Right lobe of liver (tissue), 6 donors: Measurements from ENCODE around the gene CCDC141. TPM values are rescaled to one million over a fixed set of nuclear protein-coding genes. Genes with fewer than 3 reads are reported as not detected.

Experiments
- ATAC-seq, 4 donors: fragments of 200-7000 bp; cut with Tn5 transposase; one replicate each; pipeline ENCODE4 v1.9.1; 2020; ENCODE audit warnings: mild to moderate bottlenecking in 4 of 4, moderate library complexity in 4 of 4
- DNase-seq, 3 donors: peaks; one replicate each; pipeline ENCODE4 v3.0.0-alpha.2; 2020
- H3K27ac ChIP-seq, 3 donors: fragments of 200-600 bp; one replicate each; pipeline ENCODE4 v1.8.0; 2022
- H3K27me3 ChIP-seq, 2 donors: fragments of 200-600 bp; one replicate each; pipeline ENCODE4 v1.8.0; 2022
- H3K36me3 ChIP-seq, 4 donors: fragments of 200-600 bp; sonication (generic) in 1 of 4; one replicate each; pipeline versions ENCODE4 v1.5.1 to v1.8.0; 2017 to 2022; ENCODE audit warnings: control low read depth in 1 of 4
- H3K4me1 ChIP-seq, 4 donors: fragments of 200-600 bp; sonication (generic) in 1 of 4; one replicate each; pipeline versions ENCODE4 v1.5.1 to v1.8.0; 2017 to 2022; ENCODE audit warnings: control low read depth in 1 of 4
- H3K4me3 ChIP-seq, 3 donors: fragments of 200-600 bp; one replicate each; pipeline ENCODE4 v1.8.0; 2022
- H3K9me3 ChIP-seq, 4 donors: fragments of 200-600 bp; sonication (generic) in 1 of 4; one replicate each; pipeline versions ENCODE4 v1.5.1 to v1.8.0; 2017 to 2022; ENCODE audit warnings: control low read depth in 1 of 4
- POLR2A ChIP-seq: fragments of 450-650 bp; IDR thresholded peaks from one replicate; pipeline ENCODE4 v1.6.1; 2017; ENCODE audit warnings: antibody characterized with exemption, mild to moderate bottlenecking
- WGBS: methylation state at CpG from one replicate; pipeline ENCODE4 v1.1.6; 2018; ENCODE audit warnings: low coverage, low lambda C conversion rate; ENCODE audit not compliant: insufficient coverage; ENCODE audit errors: missing lambda C conversion rate; 5-methylcytosine and 5-hydroxymethylcytosine counted together
- intact Hi-C, 2 donors: fragments of 100-400 bp; cut with DNase I; formaldehyde crosslinking; loops; one replicate each; pipeline versions ENCODE4 v1.11.2 to v1.14.1; 2022
- long read RNA-seq: library from polyadenylated mRNA; unstranded; transcript quantifications from one replicate; pipeline ENCODE4 v2.0.0, GENCODE V29; 2019
- total RNA-seq, 6 experiments: library from RNA; depleted of rRNA in 2 of 6; stranded (reverse); fragments of >200 nt in 2 of 6; fragmentation: NEBNext Ultra II Directional in 3 of 6; extraction: Animal tissue kit (Norgen Biotek cat#: 25700) in 3 of 6; gene quantifications; one replicate each; pipeline versions ENCODE4 v1.1.0 to v1.2.4, GENCODE V29; 2016 to 2023
- TF ChIP-seq, protein P1 (sequence below), 4 donors: fragments of 200-600 bp in 3 of 4; fragments of 450-650 bp in 1 of 4; IDR thresholded peaks; one replicate each; pipeline versions ENCODE4 v1.5.1 to v1.8.0; 2016 to 2022; ENCODE audit warnings: antibody characterized with exemption in 4 of 4, mild to moderate bottlenecking in 2 of 4
- donor health status: DM: no; HTN: yes; CAD: no.
- donor health status: DM: no; HTN: no; CAD: no.
- donor health status: DM: no; HTN: no; CAD: no.
- donor health status: DM: no; HTN: yes; CAD: no.
- donor health status: DM: no; HTN: yes; CAD: no.

The CCDC141 gene, protein sequence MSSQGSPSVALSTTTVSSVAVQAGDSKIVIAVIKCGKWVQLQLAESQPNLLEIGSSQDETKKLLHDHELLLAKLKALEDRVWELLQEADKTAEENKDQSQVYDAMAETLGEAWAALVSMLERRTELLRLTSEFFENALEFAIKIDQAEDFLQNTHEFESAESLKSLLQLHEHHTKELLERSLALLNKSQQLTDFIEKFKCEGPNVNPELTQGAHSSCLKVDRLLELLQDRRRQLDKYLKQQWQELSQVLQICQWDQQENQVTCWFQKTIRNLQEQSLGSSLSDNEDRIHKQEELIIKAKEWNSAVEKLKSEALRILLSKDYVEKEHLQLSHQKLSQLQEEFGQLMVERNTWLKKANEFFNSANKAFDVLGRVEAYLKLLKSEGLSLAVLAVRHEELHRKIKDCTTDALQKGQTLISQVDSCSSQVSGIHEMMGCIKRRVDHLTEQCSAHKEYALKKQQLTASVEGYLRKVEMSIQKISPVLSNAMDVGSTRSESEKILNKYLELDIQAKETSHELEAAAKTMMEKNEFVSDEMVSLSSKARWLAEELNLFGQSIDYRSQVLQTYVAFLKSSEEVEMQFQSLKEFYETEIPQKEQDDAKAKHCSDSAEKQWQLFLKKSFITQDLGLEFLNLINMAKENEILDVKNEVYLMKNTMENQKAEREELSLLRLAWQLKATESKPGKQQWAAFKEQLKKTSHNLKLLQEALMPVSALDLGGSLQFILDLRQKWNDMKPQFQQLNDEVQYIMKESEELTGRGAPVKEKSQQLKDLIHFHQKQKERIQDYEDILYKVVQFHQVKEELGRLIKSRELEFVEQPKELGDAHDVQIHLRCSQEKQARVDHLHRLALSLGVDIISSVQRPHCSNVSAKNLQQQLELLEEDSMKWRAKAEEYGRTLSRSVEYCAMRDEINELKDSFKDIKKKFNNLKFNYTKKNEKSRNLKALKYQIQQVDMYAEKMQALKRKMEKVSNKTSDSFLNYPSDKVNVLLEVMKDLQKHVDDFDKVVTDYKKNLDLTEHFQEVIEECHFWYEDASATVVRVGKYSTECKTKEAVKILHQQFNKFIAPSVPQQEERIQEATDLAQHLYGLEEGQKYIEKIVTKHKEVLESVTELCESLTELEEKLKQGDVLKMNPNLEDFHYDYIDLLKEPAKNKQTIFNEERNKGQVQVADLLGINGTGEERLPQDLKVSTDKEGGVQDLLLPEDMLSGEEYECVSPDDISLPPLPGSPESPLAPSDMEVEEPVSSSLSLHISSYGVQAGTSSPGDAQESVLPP (N-terminal part only)
- total RNA-seq: under 1 TPM; 0.20 to 0.98 (median 0.58) TPM
- long read RNA-seq: 0 reads

- Histone ChIP-seq H3K9me3 (no peaks in the 10 kb centered on the region), H3K36me3 (no peaks in the 10 kb centered on the region), H3K27ac (no peak within 1 kb of the TSS), H3K27me3 (no peaks in the 10 kb centered on the region), H3K4me1 (peaks cover 0 to 5% (median 0%) of the 10 kb centered on the region in 4 donors), H3K4me3 (peak within 1 kb of the TSS in 2 of 3 donors; percentile 1 to 17)
- TF ChIP-seq, protein P1, sequence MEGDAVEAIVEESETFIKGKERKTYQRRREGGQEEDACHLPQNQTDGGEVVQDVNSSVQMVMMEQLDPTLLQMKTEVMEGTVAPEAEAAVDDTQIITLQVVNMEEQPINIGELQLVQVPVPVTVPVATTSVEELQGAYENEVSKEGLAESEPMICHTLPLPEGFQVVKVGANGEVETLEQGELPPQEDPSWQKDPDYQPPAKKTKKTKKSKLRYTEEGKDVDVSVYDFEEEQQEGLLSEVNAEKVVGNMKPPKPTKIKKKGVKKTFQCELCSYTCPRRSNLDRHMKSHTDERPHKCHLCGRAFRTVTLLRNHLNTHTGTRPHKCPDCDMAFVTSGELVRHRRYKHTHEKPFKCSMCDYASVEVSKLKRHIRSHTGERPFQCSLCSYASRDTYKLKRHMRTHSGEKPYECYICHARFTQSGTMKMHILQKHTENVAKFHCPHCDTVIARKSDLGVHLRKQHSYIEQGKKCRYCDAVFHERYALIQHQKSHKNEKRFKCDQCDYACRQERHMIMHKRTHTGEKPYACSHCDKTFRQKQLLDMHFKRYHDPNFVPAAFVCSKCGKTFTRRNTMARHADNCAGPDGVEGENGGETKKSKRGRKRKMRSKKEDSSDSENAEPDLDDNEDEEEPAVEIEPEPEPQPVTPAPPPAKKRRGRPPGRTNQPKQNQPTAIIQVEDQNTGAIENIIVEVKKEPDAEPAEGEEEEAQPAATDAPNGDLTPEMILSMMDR (IDR thresholded peaks at IDR 0.05): no peak
- no peak for TF ChIP-seq POLR2A
- ATAC-seq: peak; percentile 57 to 74 (median 68)
- intact Hi-C loops: no loop called here
- DNase-seq: no peak
- WGBS: 11% methylated on average over 12 of the region's 12 CpGs
Measured at GRCh38 chr2:179049546-179050311, at the start of gene CCDC141. Gene CCDC141 (minus strand): TSS chr2:179050137. CDS start chr2:179049941, 196 bp downstream.

DNA sequence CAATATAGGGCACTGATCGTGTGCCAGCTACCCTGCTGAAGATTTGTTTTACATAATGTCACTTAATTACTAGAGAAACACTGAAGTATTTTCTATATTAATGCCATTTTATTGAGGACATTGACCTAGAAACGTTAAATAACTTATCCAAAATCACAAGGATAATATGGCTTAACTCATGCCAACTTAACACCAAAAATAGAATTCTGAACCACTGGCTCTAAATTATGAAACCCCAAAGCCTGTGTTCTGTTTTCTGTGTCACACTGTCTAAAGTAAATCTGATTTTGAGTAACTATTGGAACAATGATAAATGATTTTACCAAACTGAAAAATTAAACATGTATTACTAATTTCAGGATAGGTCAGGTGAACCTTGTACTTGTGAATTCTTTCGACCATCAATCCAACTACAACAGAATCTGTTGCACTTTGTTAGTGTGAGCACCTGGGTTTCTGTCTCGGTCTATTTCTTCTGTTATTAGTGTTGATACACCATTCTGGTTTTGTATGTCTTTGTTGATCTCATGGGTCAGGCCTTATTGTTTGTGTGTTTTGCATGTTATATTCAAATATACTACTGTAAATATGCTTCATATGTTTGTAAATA lies 48.2 kb upstream of the CCDC141 start:
- ATAC-seq: no peak
- intact Hi-C loops: no loop called here
- 72% methylated on average over 4 of the region's 4 CpGs for WGBS

GRCh38 chr2:179097131-179097530 lies 47.2 kb upstream of the CCDC141 start:
- intact Hi-C loops: no loop called here
- no peak for DNase-seq
- WGBS: 100% methylated on average over 1 of the region's 1 CpG
- TF ChIP-seq, protein P1 (IDR thresholded peaks at IDR 0.05): no peak
- no peak for TF ChIP-seq POLR2A
- H3K27ac ChIP-seq: no peak overlapping the region
- no peaks in the 10 kb centered on the region for H3K36me3 ChIP-seq
- H3K27me3 ChIP-seq: no peaks in the 10 kb centered on the region
- no peaks in the 10 kb centered on the region for H3K9me3 ChIP-seq
- H3K4me3 ChIP-seq: no peak overlapping the region
- no peaks in the 10 kb centered on the region for H3K4me1 ChIP-seq
- ATAC-seq: no peak

More for the DNA sequence above, 48.2 kb upstream of the CCDC141 start:
- TF ChIP-seq POLR2A: no peak
- TF ChIP-seq, protein P1 (IDR thresholded peaks at IDR 0.05): no peak
- no peaks in the 10 kb centered on the region for H3K36me3 ChIP-seq
- no peak for DNase-seq
- no peak overlapping the region for H3K27ac ChIP-seq
- no peak overlapping the region for H3K4me3 ChIP-seq
- H3K9me3 ChIP-seq: no peaks in the 10 kb centered on the region
- H3K27me3 ChIP-seq: no peaks in the 10 kb centered on the region
- H3K4me1 ChIP-seq: no peaks in the 10 kb centered on the region
